GM19351 (cell line): ENCODE measurements around the gene WWOX.
A peak's percentile ranks its signal among the peaks of the same experiment; 100 is the strongest.

Experiments
- ATAC-seq: cut with Tn5 transposase; IDR thresholded peaks from one replicate; pipeline ENCODE4 v1.9.1; 2021; ENCODE audit warnings: mild to moderate bottlenecking, moderate library complexity; ENCODE audit not compliant: unreplicated experiment

The WWOX gene

DNA sequence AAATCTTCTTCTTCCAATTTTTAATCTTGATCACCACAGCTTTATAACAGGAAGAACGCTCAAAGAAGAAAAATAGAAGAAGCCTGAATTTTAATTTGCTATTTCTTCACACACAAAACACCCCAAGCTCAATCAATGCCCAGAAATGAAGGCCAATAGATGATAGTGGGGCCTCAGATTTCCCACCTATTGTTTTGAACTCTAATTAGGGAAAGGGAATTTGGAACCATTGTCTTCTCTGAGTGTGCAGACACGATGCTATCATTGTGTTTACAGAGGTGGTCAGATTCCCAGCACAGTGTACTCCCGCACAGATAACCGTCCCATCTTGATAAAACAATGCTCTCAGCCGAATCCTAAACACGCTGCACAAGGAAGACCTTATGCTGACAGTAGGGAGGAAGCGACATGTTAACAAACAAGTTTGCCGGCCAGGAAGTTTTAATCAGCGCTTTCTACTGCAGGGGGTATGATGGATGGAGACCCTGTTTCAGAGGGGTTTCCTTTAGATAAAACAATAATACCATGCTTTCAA is 816.4 kb downstream of the WWOX start:
- ATAC-seq, result no peak

DNA sequence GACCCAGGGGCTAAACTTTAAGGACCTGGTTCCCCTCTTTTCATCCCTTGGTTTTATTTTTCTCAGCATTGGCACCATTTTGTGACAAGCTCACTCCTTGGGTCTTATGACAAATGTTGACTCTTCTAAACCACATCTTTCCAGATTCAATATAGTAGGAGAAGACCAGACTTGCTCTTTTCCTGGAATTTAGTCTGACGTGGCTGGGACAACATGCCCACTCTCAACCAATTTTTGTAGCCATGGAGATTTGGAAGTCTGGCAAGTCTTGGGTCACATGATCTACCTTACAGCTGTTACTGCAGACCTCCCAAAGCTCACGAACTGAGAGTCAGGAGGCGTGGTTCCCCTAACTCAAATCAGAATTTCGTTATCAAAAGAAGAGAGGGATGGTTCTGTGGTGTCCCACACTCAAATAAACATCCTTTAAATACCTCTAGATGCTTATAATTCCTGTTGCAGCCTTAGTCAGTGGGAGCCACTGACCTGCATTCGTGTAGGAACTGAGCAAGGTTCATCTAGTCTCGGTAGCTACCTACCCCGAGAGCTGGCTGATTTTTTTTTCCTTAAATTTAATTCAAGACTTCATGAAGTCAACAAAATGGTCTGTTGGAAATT is 817.6 kb downstream of the WWOX start:
- ATAC-seq, result no peak

DNA sequence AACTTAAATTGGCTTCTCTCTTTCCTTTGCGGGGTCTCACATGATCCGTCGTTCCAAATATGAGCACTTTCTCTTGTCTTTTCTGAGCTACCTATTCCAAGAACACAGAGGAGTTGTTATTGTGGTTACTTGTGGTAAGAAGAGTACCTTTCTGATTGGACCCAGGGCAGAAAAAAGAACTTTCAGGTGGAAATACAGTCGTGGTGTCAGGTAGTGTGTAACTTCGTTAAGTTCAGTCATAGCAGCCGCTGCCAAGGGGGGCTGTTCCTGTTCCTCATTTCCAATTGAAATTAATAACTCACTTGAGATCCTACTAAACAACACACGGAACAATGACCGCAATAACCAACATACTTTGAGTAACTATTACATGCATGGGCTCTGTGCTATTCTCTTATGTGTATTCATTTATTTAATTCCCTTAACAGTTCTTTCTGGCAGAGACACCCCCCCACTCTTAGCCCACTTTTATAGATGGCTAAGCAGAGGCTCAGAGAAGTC is 819.4 kb downstream of the WWOX start:
- ATAC-seq, result no peak

DNA sequence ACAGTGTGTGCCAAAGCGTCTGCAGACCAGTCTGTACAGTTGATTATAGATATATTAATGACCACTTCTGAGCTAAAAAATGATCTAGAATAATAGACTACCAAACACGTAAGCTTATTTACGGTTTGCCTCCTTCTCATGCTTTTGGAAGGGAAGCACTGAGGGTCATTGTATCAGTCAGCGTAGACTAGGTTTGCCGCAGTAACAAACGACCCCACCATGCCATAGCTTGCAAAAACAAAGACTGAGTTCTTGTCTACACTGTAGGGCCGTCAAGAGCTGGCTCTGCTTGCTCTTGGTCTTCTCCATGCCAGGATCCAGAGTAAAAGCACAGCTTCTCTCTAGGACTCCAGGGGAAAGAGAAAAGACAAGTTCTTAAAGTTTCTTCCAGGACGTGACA is 820.4 kb downstream of the WWOX start:
- no peak for ATAC-seq

DNA sequence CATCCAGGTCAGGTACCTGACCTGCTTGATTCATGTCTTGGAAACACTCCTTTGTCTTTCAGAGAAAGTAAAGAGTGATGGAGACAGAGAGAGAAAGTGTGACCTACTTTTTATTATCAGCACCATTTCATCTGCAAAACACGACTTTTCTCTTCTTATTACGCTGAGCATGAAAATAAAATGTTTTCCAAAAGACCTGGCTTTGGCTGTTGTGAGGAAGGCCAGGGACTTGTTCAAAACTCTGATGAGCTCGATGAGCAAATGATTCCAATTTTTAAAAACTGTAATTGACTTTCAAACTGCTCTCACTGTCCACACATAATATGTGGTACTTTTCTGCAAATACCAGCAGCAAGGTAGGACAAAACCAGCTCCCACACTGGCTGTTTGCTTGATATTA is 821.2 kb downstream of the WWOX start:
- ATAC-seq, result no peak

DNA sequence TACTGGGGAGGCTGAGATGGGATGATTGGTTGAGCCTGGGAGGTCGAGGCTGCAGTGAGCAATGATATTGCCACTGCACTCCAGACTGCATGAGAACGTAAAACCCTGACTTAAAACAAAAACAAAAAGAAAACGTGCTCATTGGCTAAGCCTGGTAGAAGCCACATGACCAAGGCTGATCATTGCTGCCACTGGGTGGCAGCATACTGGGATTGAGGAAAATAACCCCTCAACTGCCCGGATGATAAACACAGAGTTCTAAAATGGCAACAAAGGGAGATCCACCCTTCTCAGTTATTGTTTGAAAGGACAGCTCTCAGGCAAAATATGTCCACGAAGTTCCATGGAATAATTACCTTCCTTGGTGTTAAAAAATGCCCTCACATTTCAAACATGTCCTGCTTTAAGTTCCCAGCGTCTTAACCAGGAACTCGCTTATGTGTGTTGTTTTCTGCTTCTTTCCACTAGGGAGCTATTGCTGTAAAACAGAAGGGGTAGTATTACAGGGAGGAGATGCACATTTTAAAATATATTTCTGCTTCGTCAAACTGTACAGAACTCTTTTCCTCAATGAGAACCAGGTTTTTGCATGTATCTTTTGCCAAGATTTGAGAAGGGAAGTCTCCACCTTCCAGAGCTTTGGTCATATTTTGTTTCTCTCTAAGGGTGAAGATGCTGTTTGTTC is 825.8 kb downstream of the WWOX start:
- peak; percentile 70 for ATAC-seq

DNA sequence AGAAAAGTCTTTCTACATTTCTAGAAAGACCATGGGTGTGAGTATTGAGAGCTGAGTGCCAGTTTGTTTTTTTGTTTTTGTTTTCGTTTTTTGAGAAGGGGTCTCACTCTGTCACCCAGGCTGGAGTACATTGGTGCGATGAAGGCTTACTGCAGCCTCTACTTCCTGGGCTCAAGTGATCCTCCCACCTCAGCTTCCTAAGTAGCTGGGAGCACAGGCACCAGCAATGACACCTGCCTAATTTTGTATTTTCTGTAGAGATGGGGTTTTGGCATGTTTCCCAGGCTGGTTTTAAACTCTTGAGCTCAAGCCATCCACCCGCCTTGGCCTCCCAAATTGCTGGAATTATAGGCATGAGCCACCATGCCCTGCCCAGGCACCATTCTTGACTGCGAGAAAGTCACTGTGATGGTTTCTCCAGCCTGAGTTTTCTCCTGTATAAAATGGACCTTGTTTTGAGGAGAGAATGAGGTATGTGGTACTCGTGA is 827.3 kb downstream of the WWOX start:
- no peak for ATAC-seq

DNA sequence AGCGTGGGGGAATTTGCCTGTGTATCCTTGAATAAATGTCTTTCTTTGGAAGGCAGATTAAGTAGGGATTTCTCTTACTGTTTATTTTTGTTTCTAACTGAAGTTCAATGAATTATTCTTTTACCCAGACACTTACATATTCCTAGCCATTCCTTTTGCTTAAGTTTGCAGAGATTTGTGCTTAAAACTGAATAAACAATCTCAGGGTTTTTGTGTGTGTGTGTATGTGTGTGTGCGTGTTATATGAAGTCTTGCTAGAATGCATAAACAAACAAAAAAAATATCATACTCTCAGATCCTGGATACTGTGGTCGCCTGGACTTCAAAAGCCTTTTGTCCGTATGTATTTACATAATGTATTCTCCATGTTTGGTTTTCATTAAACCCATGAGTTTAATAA is 828.3 kb downstream of the WWOX start:
- no peak for ATAC-seq

DNA sequence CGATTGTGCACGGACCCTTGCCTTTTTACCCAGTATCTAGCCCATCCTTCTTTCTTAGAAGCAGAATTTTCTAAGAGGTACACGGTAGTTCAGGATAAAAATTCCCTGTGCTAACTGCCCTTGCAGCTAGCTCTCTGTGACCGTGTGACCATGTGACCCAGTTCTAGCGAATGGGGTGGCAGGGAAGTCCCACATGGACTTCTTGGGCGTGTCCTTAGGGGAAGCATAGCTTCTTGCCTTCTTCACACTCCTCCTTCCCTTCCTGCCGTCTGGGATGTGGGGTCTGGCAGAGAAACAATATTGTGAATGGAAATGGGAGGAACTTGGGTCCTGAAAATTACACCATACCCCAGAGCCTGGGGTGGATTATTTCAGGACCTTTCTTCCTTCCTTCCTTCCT is 830.4 kb downstream of the WWOX start:
- ATAC-seq, result no peak

DNA sequence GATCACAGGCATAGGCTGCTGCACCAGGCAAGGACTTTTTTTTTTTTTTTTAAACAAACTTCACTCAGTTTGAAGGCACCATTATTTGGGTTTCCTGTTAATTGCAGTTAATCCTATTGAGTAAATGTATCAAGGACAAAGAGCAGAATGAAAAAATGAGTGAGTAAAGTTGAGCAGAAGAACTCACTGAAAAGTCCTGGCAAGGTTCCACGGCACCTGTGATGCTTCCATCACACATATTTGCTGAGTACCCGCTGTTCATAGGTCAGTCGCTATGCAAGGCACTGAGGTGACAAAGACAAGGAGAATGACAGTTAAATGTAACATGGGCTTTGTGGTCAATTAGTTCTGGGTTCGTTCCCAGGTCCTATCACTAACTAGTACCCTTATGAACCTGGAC is 831.1 kb downstream of the WWOX start:
- ATAC-seq, result no peak

DNA sequence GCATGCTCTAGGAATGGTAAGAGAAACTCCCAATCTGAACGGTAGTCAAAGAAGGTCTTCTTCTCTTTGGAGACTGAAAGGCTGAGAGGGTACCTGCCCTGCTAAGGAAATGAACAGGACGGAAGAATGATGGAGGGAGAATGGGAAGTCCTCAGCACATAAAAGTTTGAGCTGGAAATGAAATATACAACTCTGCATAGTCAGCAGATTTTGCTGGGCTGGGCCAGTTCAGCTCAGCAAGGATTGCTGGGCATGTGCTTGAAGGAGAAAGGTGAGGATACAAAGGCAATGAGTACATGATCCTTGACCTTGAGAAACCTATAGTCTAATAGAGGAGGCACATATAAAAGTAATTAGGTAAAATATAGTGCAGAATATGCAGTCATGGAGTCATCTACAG is 831.8 kb downstream of the WWOX start:
- ATAC-seq, result no peak

DNA sequence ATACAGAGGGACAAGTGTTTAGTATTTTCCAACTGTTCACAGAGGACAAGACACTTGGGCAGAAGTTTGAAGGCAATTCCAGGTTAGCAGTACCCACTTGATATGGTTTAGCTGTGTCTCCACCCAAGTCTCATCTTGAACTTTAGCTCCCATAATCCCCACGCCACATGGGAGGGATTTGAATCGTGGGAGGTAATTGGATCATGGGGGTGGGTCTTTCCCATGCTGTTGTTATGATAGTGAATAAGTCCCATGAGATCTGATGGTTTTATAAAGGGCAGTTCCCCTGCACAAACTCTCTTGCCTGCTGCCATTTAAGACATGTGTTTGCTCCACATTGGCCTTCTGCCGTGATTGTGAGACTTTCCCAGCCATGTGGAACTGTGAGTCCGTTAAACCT is 832.2 kb downstream of the WWOX start:
- ATAC-seq, result no peak

DNA sequence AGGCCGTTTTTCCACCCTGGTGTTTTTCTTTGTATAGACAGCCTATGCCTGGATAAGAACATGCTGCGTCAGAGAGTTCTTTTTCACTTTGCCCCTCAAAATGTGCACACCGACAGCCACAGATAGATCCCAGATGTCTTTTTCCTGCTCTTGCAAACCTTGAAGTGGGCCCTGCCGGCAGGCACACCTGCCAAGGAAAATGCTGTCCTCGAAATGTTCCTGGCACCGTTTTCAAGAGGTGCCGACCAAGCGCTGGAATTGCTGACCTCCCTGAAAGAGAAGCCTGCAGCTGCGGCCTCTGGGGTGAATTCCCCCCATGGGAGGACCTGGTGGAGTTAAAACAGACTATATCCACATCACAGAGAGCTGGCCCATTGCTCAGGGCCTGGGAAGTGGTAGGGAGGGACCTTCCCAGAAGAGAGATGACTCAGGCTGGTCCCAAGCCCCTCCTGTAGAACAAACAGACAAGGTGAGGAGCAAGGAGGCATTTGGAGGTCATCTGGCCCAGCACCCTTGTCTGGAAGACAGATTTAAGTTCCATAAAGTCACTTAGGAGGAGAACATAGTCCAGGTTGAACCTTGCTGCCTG is 833.0 kb downstream of the WWOX start:
- ATAC-seq, result no peak

DNA sequence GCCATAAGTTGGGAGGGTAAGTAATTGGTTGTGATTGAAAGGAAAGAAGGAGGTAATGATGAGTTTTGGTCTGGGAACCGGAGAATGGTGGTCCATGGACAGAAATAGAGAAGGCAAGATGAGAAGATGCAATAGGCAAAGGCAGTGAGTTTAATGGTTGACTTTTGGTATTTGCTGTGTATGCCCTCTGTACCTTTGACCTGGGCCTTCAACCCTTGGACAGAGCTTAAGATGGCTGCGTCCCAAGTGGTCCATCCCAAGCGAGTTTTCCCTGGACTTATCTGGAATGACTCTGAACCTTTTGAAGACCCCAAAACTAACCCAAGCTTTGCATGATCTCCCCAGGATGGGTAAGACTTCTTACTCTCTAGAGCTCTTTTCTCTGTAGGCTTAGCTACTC is 836.6 kb downstream of the WWOX start:
- no peak for ATAC-seq

DNA sequence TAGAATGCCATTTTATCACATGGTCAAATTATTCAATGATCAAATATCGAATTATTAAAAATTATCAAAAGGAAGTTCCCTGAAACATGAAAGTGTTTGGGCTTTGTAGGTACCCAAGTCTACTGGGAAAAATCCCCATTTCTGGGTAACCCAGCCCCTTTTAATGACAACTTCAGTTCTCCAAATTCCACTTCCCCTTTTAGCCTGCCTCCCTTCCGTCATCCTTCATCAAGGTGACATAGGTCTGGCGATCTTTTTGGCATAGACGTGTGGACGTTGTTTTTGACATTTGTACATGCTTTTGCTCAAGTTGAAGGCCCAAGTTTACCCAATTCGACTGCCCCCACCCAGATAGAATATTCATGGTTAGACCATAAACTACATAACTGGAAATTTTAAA is 840.1 kb downstream of the WWOX start:
- no peak for ATAC-seq

DNA sequence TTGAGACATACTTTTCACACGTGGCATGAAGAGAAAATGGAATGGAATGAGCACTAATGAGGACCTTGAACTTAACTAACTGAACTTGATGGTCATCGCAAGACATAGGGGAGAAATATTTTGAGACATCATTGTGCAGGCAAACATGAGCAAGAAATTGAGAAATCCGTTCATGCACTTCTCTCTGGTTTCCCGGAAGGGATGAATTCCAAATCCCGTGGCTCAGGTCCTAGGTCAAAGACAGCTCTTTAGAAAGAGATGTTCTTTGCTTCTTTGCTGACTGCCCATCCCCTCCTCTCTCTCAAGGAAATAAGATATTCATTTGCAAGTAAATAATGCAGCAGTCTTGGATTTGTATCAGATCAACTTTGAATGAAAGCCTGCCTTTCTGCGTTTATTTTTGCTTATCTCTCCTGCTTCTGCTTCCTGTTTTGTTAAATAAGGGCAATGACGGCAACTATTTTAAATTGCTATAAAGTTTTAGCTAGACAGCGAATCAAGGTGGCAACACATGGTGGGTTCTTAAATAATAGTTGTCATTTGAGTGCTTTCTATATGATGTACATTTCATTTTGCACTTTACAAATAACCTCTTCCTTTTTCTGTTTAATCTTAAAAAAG is 843.3 kb downstream of the WWOX start:
- no peak for ATAC-seq

DNA sequence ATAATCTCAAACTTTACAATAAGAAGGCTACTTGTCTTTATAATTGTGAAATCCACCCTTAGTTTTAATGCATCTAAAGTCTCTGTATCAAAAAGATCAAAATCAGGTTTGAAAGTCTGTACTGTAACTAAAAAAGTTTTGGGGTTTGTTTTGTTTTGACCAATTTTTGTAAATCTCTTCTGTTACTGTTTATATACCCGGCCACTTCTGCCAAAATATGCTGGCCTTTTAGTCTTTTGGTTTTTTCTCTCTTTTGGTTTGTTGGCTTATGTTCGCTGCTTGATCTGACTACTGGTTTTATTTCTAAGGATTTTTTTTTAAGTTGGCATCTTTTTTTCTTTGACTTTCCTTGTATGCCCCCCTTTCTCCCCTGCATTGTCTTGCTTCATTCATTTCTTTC is 845.9 kb downstream of the WWOX start:
- ATAC-seq, result no peak

DNA sequence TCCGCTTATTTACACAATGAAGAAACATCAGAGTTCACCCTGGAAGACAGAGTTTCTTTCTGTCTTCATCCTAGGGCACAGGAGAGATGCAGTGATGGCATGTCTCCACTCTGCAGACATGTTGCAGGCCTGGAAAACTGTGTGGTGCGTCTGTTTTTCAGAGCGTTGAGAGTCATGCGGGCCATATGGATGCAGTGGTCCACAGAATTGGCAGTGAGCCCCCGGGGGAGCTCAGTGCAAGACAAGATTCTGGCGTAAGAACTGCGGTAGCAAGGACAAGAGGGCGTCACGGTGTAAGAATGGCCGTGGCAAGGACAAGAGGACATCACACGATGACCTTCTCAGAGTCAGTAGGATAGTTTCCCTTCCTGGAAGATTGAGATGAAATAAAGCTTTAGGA is 847.1 kb downstream of the WWOX start:
- no peak for ATAC-seq

DNA sequence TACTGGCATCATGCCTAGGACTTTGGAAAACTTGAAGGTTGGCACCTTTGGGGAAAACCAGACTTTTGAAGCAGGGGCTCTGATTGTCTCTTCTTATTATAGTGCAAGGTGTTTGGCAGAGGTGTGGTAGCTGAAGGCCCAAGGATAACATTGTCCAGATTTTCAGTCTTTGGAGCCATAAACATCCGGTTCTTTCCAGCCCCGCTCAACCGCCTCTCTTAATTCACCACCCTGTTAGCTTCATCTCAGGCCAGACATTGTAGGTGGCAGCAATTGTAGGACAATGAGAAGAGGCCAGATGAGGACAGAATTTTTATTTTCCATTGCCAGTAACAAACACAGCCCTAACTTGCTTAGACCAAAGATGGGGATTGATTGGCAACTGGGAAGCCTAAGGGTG is 851.3 kb downstream of the WWOX start:
- ATAC-seq, result no peak

DNA sequence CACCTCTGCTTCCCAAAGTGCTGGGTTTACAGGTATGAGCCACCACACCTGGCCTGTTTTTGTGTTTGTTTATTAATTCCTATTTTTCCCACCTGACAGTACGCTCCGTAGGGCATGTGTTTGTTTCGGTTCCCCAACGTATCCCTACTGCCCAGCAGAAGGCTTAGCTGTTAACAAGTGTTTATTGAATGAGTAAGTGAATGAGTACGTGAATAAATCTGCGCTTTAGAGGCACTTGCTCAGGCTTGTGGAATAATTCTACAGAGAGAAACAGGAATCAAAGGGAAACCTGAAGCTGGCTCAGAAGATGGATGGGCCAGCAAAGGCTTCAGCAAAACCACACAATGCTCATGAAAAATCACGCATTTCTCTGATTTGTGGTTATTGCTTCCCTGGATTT is 853.2 kb downstream of the WWOX start:
- no peak for ATAC-seq

DNA sequence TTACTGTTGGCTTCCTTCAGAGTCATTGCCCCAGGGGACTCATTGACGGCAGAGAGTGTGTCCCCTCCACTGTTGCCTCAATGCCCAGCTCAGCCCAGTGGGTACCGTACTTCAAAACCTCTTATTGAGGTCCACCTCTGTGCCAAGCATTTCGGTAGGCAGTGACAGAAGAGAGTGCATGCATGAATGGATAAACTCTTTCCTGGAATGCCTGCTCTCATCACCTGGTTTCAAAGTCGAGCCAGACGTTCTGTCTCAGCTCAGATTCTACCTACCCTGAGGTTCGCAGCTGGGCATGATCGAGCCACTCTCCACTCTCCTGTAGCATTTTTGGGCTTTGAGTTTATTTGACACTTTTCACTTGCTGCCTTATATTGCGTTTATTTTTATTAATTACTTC is 854.1 kb downstream of the WWOX start:
- no peak for ATAC-seq

DNA sequence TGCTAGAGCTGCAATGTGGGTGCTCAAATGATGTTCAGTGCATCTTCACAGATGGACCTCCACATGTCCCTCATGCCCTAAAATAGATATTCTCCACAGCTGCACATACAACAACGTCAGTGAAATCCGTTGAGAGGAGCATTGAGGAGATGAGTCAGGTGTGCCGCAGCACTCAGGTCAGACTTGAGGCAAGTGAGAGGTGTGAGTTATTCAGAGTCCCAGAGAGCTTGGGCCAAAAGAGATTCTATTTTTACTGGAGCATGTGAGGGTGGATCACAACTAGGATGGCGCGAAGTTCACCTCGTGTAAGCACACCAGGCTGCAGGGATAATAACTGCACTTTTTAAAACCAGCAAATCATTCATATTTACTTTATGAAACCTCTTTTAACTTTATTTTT is 855.8 kb downstream of the WWOX start:
- no peak for ATAC-seq
